Activated CD8-positive, alpha-beta memory T cell treated with anti-CD3 and anti-CD28 coated beads, Interleukin-2, amount 50 U/mL, for 48 hours (primary cell): ENCODE measurements around the gene CRTAC1.
"Not testable (repeated sequence)": the region's sequence is repeated elsewhere in the genome, so short reads cannot be mapped to it uniquely, and the experiment has no call there.

Experiments
- DNase-seq: peaks from one replicate; pipeline ENCODE4 v3.0.0-alpha.2; 2020

The CRTAC1 gene

DNA sequence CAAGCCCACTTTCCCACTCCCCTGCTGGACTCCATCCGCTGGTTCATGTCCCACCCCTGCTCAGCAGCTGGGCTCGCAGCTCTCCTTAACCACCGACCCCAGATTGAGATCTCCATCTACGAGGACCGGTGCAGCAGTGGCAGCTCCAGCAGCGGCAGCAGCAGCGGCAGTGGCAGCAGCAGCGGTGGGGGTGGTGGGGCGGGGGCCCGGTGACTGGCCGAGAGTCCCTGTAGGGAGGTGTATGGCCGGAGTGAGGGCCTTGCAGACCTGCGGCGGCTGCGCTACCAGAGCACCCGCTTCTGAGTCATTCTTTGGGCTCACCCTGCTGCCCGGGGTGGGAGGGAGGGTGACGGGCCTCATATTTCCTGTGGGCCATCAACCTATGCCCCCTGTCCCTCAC is 164.9 kb downstream of the CRTAC1 start:
- DNase-seq: no peak

DNA sequence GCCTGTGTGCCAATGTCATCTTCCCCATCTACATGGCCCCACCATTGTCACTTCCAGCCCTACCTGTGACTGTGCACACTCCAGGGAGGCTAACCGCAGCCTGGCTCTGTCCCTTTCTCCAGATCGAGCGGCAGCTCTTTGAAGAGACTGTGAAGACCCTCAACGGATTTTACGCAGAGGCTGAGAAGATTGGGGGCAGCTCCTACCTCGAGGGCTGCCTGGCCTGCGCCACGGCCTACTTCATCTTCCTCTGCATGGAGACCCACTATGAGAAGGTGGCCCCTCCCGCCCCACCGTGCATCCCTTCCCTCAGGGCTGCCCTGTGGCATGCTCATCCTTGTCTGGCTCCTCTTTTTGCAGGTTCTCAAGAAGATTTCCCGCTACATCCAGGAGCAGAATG is 166.6 kb downstream of the CRTAC1 start:
- DNase-seq: no peak

DNA sequence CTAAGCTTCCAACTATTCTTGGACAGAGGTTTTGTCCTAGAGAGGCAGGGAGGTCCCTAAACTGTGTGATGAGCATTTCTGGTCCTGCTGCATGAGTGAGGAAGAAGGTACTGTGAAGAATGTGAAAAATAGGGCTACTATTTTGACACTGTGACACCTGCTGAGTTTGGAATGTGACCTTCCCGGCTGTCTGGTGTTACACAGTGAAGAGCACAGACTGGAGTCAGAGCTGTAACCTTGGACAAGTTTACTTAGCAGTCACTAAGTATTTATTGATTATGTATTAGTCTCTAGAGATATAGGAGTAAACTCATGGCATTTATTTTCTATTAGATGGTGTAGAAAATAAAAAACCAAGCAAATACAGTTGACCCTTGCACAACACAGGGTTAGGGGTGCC is 168.5 kb downstream of the CRTAC1 start:
- DNase-seq: no peak

DNA sequence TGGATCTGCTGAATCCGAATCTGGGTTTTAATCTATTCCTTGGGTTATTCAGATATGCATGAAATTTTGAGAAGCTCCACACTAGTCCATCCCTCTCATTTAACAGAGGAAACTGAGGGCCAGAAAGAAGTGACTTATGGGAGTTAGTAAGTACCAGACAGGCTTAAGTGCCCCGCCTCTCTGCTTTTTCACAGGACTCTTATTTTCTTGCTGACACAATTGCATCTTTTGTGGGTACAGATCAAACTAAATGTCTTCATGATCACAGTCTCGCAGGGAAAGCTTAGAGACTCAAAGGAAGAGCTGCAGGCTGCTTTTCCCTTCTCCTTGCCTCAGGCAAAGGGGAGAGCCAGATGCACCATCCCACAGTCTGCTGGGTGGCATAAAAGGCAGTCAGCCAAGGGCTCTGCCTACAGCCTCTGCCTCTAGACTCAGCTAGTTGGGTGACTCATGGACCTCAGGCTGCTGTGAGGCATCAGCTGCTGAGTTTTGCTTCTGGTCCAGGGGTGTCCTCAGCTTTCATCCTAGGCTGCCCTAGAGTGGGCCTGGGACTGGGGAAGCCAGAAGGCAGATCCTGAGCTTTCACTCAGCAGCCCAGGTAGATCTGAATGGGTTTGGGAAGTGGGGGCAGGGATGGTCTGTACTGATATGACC is 169.2 kb downstream of the CRTAC1 start:
- DNase-seq: no peak

DNA sequence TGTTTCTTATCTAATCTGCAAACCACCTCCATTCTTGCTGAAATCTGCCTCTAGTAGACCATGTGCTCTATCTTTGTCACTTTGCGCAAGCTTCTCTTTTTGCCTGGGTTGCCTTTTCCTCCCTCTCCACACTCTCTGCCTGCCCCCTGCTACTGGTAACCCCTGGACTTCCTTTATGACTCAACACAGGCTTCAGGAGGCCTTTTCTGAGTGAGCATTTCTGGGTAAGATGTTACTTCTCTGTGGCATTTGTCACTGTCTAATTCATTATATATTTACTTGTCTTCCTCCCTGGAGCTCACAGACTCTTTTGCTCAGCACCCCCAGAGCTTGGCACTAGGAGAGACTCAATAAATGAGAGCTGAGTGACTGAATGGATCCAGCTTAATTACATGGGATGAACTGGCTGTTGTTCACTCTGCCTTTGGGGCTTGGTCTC is 172.4 kb downstream of the CRTAC1 start:
- DNase-seq: no peak

DNA sequence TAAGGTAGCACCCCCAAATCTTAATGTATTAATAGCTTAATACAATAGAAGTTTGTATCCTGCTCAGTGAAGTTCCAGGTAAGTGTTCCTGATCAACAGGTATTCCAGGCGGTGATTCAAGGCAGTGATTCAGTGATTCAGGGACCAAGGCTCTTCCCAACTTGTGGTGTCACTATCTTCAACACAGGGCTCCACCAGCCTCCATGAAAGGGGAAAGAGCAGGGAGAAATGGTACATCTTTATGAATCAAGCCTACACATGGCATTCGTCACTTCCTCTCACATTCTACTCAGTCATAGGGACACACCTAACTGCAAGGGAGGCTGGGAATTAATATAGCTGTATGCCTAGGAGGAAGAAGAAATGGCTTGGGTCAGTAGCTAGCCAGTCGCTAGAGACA is 175.7 kb downstream of the CRTAC1 start:
- no peak for DNase-seq

DNA sequence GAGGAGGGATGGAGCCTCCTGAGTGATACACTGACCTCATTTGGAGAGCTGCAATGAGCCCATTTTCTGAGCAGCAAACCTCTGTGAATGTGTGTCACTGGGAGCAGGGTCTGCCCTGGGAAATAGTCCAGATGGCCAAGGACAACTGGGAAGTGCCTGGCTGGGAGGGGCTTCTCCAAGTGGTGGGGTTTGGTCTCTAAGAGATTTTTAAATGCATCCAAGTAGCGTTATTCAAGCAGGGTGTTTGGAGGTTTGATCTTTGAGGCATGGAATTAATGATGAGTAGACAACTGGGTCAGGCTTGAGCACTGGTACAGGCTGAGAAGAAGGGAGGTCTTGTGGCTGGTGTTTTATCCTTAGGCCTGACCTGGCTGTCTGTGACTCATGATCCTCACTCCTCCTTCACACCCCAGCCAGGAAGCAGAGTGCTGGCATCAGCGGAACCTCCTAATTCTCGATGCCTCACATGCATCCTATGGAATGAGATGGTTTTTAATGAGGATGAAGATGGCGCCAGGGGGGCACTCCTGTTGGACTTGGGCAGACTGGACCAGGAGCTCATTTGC is 177.5 kb downstream of the CRTAC1 start:
- DNase-seq: no peak

DNA sequence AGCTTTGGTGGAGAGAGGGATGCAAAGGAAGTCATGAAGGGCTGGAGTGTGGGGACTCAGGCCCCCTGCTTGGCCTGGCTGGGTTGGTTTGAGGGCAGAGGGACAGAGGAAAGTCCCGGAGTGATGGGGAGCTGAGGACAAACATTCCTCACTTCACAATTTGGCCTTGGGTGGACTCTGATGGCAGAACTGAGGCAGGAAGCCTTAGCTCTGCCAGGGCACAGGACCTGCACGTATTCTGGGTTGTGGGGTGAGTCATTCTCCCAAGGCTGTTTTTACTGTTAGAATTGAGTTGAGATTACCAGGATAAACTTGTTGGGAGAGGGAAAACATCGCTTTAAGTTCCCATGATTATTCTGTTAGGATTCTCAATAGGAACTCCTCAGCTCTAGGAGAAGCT is 178.1 kb downstream of the CRTAC1 start:
- no peak for DNase-seq

DNA sequence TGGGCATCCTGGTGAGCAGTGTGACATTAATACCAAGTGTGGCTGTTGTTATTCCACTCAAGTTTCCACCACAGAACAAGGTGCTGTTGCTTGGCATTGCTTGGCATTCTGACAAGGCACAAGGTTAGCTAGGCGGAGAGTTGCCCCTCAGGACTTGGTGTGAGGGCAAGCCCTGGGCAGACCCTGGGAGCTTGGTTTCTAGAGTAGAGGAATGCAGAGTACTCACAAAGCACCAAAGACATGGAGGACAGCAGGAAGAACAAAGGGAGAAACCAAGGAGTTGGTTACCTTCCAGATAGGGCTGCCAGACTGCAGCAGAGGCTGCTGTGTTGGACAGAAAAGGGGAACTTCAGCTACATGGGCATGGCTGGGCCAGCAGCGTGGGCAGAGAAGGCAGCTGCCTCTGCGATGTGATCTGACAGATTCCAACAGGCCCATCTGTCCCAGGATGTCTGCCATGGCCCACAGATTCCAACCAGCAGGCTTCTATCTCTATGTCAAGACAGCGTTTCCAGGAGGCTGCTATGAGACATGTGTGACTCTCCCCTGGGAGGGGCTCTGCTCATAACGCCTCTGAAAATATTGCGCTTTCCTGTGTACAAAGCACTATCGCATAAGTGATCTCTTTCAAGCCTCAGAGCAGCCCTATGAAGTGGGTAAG is 178.9 kb downstream of the CRTAC1 start:
- DNase-seq: no peak

DNA sequence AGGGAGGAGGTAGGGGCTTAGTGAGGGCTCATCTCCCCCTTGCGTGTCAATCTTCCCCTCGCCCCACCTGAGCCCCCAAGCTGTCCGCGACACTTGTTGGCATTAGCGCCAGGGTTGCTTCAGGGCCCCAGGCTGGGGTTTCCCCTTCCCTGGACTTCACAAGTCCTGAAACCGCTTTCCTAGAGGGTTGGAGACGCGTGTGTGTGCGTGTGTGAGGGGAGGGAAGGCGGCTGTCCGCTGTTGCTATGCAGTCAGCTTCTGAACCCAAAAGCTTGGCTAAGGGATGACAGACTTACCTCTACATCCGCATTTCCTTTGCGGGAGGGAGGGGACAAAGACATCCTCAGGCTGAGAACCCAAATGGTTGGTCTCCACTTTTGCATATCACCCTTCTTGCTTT is 180.0 kb downstream of the CRTAC1 start:
- no peak for DNase-seq

DNA sequence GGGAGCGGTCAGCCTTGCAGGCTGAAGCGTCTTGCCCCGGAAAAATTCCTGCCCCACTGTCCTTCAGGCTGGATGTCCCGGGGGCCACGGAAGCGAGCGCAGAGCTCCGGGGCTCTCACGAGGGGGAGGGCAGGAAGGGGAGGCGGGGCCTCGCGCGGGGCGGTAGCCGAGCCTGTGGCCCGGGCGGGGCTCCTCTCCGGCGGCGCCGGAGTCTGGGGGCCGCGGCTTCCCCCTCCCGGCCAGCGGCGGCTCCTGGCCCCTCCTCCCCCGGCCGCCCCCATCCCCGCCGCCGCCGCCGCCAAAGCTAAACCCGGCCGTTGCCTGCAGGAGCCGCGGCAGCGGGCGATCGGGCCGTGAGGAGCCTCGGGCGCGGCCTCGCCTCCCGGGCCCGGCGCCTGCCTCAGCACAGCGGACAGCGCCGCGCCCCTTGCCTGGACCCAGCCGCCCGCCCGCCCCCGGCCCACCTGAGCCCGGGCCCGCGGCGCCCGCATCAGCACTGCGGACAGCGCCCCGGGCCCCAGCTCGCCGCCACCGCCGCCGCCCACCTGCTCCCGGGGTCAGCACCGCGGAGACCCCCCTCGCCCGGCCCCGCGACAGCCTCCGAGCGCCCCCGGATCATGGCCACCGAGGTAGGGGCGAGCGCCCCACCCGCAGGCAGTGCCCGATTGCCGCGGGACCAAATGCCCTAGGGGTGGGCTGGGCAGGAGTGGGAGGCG is 180.6 kb downstream of the CRTAC1 start, which contains the start of gene GOLGA7B:
GOLGA7B (plus strand) TSS at position 157 of the 716 bp plus-strand sequence; CDS start at position 618, 461 bp downstream.
- peak; percentile 76 for DNase-seq

DNA sequence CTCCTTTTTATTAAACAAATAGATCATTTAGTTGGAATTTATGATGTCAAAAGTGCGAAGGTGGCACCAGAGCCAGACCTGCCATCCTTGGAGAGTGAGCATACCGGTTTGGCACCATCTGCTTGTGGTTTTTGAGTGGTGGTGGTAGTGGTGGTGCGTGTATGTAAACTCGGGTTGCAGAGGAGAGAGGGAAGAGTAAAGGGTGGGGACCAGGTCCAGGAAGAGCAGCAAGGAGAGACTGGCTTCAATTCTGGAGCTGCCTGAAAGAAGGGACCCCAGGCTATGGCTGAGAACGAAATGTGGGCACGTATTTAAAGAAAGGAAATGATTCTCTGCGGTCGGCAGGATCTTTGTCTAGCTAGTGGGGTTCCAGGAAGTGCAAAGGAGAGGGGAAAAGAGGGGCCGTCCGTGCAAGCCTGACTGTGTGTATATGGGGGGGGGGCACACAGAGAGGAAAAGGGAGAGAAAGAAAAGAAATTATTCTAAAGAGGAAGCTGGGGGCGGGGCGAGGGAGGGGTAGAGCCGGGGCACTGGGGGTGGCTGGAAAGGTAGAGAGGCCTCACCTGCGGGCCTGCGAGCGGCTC is 181.2 kb downstream of the CRTAC1 start:
- no peak for DNase-seq

DNA sequence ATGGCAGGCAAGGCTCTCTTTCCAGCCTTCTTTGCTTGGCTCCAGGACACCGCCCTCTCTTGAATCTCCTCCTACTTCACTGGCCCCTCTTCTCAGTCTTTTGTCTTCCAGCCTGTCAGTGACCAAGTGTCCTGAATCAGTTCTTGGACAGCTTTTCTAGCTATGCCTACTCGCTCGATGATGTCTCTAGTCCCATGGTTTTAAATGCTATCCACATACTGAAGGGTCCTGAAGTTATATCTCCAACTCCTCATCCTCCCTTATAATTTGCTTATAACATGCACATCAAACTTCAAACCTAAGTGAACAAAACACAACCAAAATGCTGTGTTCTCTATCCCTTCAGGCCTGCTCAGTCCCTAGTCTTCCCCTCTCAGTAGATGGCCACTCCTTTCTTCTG is 185.7 kb downstream of the CRTAC1 start:
- DNase-seq: no peak

DNA sequence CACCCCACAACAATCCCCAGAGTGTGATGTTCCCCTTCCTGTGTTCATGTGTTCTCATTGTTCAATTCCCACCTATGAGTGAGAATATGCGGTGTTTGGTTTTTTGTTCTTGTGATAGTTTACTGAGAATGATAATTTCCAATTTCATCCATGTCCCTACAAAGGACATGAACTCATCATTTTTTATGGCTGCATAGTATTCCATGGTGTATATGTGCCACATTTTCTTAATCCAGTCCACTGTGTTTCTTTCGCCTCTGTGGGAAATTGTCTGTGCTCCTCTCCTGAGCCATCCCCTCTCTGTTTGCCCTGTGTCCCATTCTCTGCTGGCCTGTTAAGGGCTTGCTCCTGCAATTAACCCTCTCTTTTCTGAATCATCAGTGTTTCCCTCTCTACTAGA is 186.4 kb downstream of the CRTAC1 start:
- not testable (repeated sequence) for DNase-seq

DNA sequence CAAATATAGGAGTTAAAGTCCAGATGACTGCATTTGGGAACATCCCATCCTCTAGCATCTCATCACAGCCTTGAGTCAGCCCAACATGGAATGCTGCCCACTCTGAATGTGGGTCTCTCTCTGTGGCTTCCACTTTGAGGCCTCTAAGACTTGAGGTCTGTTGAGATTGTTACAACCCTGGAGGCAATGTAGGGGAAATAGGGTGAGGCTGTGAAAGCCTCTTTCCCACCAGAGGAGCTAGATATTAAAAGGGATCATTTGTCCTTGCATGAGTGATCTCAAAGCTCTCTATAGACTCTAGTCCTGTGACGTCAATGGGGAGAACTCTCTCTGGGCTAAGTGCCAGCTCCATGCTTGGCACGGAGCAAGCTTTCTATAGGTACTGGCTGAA is 187.1 kb downstream of the CRTAC1 start:
- DNase-seq: no peak

DNA sequence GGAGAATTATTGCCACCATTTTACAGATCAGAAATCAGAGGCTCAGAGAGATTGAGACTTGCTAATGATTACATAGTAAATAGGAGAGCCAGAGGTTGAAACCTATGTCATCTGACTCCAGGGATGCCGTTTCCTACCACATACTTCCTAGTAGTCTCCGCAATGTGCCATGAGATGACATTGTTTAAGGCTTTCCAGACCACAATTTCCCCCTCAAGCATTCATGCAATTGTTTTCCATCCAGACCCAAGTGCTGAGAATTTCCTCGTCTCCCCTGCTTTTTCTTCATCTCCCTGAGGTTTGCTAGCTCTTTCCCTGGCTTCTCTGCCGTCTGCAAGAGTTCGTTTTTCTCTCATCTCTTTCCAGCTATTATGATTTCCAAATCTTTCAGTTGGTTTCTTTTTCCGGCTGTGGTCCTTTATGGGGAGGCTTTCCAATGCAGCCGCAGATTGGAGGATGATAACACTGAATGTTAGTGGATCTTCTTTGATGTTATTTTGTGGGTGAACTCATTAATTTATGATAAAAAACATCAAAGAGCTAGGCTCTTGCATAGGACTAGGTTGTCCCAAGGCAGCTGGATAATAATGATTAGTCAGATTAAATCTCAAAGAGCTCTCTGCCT is 187.7 kb downstream of the CRTAC1 start:
- DNase-seq: no peak

DNA sequence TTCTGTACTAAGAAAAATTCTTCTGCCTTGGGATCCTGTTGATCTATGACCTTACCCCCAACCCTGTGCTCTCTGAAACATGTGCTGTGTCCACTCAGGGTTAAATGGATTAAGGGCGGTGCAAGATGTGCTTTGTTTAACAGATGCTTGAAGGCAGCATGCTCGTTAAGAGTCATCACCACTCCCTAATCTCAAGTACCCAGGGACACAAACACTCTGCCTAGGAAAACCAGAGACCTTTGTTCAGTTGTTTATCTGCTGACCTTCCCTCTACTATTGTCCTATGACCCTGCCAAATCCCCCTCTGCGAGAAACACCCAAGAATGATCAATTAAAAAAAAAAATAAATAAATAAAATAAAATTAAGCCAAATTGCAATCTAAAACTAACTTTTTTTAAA is 188.3 kb downstream of the CRTAC1 start:
- not testable (repeated sequence) for DNase-seq

DNA sequence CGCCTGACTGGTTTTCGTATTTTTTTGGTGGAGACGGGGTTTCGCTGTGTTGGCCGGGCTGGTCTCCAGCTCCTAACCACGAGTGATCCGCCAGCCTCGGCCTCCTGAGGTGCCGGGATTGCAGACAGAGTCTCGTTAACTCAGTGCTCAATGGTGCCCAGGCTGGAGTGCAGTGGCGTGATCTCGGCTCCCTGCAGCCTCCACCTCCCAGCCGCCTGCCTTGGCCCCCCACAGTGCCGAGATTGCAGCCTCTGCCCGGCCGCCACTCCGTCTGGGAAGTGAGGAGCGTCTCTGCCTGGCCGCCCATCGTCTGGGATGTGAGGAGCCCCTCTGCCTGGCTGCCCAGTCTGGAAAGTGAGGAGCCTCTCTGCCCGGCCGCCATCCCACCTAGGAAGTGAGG is 189.3 kb downstream of the CRTAC1 start:
- not testable (repeated sequence) for DNase-seq

DNA sequence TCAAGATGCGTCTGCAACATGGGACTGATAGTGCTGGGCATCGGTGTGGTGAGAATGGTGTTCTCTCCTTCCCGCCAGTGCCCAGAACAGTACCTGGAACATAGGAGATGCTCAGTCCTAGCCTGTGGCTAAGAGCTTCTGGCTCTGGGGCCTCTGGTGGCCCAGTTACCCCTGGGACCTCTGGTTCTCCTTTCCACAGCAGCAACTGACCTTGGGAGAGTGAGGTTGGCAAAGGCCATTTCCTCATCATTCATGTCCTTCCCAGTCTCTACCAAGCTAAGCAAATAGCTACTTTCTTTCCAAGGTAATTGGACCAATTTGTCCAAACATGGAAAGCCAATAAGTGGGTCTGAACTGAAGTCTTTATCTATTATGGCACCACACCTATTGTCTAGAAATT is 192.3 kb downstream of the CRTAC1 start:
- DNase-seq: no peak

DNA sequence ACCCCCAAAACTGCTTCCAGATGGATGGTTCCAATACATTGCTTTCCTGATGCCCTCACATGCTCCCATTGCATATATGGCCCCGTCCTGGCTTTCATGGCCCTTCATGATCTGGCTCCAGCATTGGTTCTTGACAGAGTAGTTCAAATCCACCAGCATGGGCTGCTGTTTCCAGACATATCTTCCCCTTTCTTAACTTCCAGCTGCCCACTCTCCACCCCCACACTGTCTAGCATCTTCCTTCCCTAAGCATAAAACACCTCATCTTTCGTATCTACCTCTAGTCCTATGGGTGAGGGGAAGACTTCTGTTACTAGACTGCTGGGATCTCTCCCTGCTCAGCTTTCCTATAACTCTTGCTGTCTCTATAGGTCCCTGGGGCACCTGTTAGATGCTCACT is 194.0 kb downstream of the CRTAC1 start:
- DNase-seq: no peak

DNA sequence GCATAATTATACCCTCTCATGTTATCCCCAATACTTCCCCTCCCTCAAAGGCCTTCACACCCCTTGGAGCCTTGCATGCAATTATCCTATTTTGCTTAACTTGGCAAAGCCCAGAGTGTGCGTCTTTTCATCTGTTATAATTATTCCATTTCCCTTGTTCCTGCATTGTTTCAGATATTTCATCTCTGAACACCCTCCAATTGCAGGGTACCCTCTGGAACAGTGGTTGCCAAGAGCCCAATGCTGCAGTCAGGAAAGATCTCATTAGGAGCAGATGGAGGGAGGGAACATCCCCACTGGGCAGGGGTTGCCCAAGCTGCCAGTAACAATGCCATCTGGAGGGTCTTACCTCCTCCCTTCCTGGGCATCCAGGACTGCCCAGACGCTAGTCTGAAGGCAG is 199.2 kb downstream of the CRTAC1 start:
- no peak for DNase-seq

DNA sequence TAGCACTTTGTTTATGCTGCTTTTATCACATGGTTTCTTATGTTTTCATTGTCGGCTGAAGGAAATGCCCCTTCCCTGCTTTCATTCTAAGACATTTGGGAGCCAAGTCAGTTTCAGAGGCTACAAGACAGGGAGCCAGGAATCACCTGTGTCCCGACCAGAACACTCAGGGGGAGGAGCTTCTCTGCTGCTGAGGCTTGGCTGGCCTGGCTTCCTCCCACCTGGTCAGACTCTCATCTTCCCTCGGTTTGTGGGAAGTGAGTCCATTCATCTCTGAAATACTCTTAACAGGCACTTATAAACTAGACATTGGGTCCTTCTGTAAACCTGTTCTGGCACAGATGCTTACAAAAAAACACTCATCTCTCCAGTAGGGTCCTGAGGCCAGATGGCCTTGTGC is 200.4 kb downstream of the CRTAC1 start:
- DNase-seq: no peak

DNA sequence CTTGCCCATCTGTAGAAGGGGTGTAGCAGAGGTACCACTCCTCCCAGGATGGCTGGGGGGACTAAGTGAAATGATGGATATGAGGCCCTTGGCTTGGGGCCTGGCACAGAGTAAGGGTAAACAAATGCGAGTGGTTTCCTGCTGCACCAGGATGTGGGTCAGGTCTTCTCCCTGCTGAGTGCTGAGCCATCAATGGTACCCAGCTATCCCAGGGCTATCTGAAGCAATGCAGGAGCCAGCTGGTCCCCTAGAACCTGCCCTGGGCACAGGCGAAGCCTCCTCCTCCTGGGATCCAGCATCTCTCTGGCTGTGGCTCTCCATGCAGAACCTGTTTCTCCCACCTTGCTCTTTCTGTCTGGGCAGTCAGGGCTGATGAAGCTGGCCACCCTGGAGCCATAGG is 201.7 kb downstream of the CRTAC1 start:
- no peak for DNase-seq
